Measurements from ENCODE around the gene DHRS7B.

- no peak for TF ChIP-seq RAD21 (conservative IDR thresholded peaks at IDR 0.05)
- TF ChIP-seq, protein P1, sequence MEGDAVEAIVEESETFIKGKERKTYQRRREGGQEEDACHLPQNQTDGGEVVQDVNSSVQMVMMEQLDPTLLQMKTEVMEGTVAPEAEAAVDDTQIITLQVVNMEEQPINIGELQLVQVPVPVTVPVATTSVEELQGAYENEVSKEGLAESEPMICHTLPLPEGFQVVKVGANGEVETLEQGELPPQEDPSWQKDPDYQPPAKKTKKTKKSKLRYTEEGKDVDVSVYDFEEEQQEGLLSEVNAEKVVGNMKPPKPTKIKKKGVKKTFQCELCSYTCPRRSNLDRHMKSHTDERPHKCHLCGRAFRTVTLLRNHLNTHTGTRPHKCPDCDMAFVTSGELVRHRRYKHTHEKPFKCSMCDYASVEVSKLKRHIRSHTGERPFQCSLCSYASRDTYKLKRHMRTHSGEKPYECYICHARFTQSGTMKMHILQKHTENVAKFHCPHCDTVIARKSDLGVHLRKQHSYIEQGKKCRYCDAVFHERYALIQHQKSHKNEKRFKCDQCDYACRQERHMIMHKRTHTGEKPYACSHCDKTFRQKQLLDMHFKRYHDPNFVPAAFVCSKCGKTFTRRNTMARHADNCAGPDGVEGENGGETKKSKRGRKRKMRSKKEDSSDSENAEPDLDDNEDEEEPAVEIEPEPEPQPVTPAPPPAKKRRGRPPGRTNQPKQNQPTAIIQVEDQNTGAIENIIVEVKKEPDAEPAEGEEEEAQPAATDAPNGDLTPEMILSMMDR (IDR thresholded peaks at IDR 0.05; ENCODE audit: poor library complexity, severe bottlenecking) = no peak
- TF ChIP-seq SMC3 (conservative IDR thresholded peaks at IDR 0.05; ENCODE audit: poor library complexity) = no peak
- TF ChIP-seq EP300 (conservative IDR thresholded peaks at IDR 0.05; ENCODE audit: poor library complexity, severe bottlenecking) = no peak
- TF ChIP-seq MXI1 (conservative IDR thresholded peaks at IDR 0.05; ENCODE audit: poor library complexity, severe bottlenecking) = no peak
- TF ChIP-seq, protein P2, sequence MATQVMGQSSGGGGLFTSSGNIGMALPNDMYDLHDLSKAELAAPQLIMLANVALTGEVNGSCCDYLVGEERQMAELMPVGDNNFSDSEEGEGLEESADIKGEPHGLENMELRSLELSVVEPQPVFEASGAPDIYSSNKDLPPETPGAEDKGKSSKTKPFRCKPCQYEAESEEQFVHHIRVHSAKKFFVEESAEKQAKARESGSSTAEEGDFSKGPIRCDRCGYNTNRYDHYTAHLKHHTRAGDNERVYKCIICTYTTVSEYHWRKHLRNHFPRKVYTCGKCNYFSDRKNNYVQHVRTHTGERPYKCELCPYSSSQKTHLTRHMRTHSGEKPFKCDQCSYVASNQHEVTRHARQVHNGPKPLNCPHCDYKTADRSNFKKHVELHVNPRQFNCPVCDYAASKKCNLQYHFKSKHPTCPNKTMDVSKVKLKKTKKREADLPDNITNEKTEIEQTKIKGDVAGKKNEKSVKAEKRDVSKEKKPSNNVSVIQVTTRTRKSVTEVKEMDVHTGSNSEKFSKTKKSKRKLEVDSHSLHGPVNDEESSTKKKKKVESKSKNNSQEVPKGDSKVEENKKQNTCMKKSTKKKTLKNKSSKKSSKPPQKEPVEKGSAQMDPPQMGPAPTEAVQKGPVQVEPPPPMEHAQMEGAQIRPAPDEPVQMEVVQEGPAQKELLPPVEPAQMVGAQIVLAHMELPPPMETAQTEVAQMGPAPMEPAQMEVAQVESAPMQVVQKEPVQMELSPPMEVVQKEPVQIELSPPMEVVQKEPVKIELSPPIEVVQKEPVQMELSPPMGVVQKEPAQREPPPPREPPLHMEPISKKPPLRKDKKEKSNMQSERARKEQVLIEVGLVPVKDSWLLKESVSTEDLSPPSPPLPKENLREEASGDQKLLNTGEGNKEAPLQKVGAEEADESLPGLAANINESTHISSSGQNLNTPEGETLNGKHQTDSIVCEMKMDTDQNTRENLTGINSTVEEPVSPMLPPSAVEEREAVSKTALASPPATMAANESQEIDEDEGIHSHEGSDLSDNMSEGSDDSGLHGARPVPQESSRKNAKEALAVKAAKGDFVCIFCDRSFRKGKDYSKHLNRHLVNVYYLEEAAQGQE (IDR thresholded peaks at IDR 0.05; ENCODE audit: borderline replicate concordance) = no peak
- no peak for TF ChIP-seq POLR2AphosphoS5 (IDR thresholded peaks at IDR 0.05)
- TF ChIP-seq EZH2 (IDR thresholded peaks at IDR 0.05; ENCODE audit: borderline replicate concordance, insufficient read depth, low read length, poor library complexity, severe bottlenecking) = no peak
Measured at GRCh38 chr17:21160401-21160800, 33.6 kb downstream of the DHRS7B start.
